Chondrocyte (in vitro differentiated cells): ENCODE results near the gene SNED1. TPM values are rescaled to one million over a fixed set of nuclear protein-coding genes. Genes with fewer than 3 reads are reported as not detected.

Experiments
- DNase-seq: peaks from one replicate; pipeline ENCODE4 v3.0.0; 2021; ENCODE audit warnings: mixed read lengths, low spot score
- H3K27ac Mint-ChIP-seq: one replicate; pipeline ENCODE4 v1.8.0; 2021; ENCODE audit warnings: mild to moderate bottlenecking, moderate library complexity, mixed read lengths; ENCODE audit not compliant: unreplicated experiment
- H3K27me3 Mint-ChIP-seq: 2 replicates; pipeline ENCODE4 v1.8.0; 2021; ENCODE audit warnings: low read depth, mixed read lengths
- H3K36me3 Mint-ChIP-seq: 2 replicates; pipeline ENCODE4 v1.8.0; 2021; ENCODE audit warnings: low read depth, mixed read lengths
- H3K4me1 Mint-ChIP-seq: 2 replicates; pipeline ENCODE4 v1.8.0; 2021; ENCODE audit warnings: low read depth, mild to moderate bottlenecking, mixed read lengths
- H3K4me3 Mint-ChIP-seq: one replicate; pipeline ENCODE4 v1.8.0; 2021; ENCODE audit warnings: mild to moderate bottlenecking, moderate library complexity, mixed read lengths; ENCODE audit not compliant: unreplicated experiment
- H3K9me3 Mint-ChIP-seq: 2 replicates; pipeline ENCODE4 v1.8.0; 2021; ENCODE audit warnings: low read depth, mixed read lengths
- total RNA-seq: library from RNA; stranded (reverse); gene quantifications from 3 replicates; pipeline ENCODE4 v1.2.1, GENCODE V29; 2021
- TF ChIP-seq, protein P1 (sequence below): fragments of 200-600 bp; sonication (generic); IDR thresholded peaks from 2 replicates; pipeline ENCODE4 v1.5.0; 2021; ENCODE audit warnings: antibody characterized with exemption, mild to moderate bottlenecking, moderate library complexity

The SNED1 gene
- total RNA-seq, 1 donor from 2014 or later = 1.9 TPM

DNA sequence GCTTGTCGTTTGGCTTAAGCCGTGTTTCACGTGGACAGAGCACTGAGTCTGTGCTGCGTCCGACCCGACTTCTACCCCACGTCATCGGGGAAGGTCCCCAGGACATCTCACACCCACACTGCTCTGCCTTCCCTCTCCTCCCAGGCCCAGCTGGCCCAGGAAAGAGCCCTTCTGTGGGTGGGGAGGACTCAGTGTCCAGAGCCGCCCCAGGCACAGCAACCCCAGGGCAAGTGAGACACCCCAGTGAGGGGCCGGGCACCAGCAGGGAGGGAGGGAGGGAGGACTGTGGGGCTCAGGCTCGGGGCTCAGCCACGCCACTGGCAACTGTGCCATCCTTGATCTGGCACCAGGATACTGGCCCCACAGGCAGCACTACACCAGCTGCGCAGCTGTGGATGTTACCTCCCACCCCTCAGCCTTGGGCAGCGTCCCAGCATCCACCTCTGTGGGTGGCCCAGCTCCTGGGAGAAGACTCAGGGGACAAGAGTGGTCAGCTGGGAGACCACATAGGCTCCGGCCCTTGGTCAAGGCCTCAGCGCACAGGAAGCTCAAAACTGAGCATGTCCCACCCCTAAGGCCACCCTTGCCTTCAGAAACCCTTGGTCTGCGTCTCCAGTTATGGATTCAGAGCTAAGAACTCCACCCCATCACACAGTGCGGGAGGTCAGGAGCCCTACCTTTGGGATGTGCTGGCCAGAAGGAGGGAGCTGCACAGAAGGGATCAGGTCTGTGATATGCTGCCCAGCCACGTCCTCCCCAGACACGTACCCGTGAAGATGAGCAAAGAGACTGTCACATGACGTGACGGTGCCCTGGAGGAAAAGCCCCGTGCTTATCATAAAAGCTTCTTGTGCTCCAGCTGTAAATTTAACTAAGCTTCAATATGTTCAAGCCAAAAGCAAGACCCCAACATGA is 139.1 kb downstream of the SNED1 start:
- TF ChIP-seq, protein P1, sequence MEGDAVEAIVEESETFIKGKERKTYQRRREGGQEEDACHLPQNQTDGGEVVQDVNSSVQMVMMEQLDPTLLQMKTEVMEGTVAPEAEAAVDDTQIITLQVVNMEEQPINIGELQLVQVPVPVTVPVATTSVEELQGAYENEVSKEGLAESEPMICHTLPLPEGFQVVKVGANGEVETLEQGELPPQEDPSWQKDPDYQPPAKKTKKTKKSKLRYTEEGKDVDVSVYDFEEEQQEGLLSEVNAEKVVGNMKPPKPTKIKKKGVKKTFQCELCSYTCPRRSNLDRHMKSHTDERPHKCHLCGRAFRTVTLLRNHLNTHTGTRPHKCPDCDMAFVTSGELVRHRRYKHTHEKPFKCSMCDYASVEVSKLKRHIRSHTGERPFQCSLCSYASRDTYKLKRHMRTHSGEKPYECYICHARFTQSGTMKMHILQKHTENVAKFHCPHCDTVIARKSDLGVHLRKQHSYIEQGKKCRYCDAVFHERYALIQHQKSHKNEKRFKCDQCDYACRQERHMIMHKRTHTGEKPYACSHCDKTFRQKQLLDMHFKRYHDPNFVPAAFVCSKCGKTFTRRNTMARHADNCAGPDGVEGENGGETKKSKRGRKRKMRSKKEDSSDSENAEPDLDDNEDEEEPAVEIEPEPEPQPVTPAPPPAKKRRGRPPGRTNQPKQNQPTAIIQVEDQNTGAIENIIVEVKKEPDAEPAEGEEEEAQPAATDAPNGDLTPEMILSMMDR = no peak
- DNase-seq = peak; percentile 69
- H3K27ac Mint-ChIP-seq = no peak overlapping the region
- H3K4me3 Mint-ChIP-seq = no peak overlapping the region
- no peaks in the 10 kb centered on the region for H3K9me3 Mint-ChIP-seq
- H3K27me3 Mint-ChIP-seq = no peaks in the 10 kb centered on the region
- H3K4me1 Mint-ChIP-seq = peaks cover 2% of the 10 kb centered on the region
- peaks cover 3% of the 10 kb centered on the region for H3K36me3 Mint-ChIP-seq

DNA sequence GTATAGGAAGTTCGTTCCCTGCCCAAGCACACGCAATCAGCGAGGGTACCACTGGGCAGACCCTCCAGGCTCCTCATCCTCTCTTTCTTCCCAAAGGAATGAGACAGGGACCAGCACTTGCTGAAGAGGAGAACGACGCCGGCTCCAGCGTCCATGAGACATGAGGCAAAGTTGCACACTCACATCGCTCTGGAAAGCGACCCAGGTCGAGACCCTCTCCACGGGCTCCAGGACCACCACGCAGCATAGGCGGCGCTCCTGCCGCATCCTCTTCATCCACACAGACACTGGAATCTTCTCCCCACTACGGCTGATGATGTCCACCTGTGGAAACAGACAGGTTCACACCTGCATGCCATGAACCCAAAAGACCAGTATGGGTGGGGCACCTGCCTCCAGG is 140.1 kb downstream of the SNED1 start:
- no peak overlapping the region for H3K4me3 Mint-ChIP-seq
- H3K4me1 Mint-ChIP-seq = peaks cover 2% of the 10 kb centered on the region
- TF ChIP-seq, protein P1 = no peak
- H3K27me3 Mint-ChIP-seq = no peaks in the 10 kb centered on the region
- H3K9me3 Mint-ChIP-seq = no peaks in the 10 kb centered on the region
- peak; percentile 56 for DNase-seq
- peaks cover 3% of the 10 kb centered on the region for H3K36me3 Mint-ChIP-seq
- no peak overlapping the region for H3K27ac Mint-ChIP-seq

DNA sequence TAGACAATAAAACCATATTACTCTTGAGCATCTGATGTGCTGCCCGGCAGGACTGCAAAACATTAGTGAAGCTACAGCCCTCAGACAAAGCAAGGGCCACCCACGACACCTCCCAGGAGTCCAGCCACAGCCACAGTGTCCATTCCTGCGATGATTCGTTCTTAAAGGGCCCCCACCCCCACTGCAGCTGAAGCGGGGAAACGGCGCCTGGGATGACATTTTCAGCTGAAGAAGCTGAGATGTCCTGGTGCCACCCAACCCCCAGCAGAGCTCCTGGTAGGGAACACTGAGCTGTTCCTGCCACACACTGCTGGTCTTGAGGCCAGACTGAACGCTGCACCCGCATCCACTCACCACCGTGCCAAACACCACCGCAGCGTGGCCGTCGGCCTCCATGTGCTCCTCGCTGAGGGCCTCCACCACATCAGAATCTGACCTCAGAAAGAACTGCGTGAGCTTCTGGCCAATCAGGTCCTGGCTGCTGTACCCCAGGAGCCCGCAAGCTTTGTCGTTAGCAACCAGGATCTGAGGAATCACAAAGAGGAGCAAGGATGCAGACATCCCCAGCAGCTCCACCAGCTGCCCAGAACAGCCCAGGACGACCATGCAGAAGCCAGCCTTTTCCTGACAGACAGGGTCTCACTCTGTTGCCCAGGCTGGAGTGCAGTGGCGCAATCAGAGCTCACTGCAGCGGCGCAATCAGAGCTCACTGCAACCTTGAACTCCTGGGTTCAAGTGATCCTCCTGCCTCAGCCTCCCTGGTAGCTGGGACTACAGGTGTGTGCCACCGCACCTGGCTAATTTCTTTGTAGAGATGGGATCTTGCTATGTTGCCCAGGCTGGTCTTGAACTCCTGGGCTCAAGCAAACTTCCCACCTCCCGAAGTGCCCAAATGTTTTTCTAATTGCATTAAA is 141.4 kb downstream of the SNED1 start:
- Mint-ChIP-seq H3K4me1 (peaks cover 2% of the 10 kb centered on the region), H3K36me3 (peaks cover 3% of the 10 kb centered on the region), H3K9me3 (no peaks in the 10 kb centered on the region), H3K4me3 (no peak overlapping the region), H3K27me3 (no peaks in the 10 kb centered on the region), H3K27ac (no peak overlapping the region)
- peak; percentile 38 for DNase-seq
- TF ChIP-seq, protein P1 = no peak

DNA sequence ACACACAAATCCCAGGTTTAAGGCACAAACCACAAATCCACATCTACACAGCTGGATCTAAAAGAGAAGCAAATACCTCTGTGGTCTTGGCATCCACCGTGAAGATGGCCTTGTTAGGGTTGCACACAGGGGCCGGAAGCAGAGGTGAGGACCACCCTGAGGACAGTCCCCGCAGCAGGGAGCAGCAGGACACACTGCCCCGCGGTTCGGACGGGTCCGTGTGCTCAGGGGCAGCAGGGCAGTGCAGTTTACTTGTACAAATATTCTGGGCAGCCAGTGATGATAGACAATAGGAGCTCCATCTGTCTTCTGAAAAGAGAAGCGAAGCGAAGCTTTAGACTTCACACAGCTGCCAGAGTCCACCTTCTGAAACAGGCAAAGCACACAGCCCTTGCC is 142.0 kb downstream of the SNED1 start:
- Mint-ChIP-seq H3K9me3 (no peaks in the 10 kb centered on the region), H3K27me3 (no peaks in the 10 kb centered on the region), H3K27ac (no peak overlapping the region), H3K4me1 (peaks cover 2% of the 10 kb centered on the region), H3K36me3 (peaks cover 3% of the 10 kb centered on the region), H3K4me3 (no peak overlapping the region)
- DNase-seq = peak; percentile 53
- TF ChIP-seq, protein P1 = no peak

DNA sequence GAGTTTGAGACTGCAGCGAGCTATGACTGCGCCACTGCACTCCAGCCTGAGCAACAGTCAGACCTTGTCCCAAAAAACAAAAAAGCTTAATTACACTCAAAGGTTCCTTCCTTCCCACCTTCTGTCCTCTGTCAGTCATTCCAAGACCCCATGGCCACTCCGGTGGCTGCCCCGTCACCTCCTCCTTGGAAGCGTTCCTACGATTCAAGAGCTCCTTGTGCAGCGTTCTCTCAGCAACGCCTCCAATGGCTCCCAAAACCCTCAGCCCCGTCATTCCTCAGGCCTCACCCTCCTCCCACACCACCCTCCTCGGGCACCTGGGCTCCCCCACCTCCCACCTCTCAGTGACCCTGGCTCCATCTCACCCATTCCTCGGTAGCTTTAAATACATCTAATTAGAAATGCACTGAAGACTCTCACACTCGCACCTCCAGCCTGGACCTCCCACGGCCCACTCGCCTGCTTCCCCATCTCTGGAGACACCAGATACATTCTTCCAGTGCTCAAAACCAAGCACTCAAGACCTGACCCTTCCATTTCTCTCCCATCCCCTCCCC is 142.9 kb downstream of the SNED1 start:
- Mint-ChIP-seq H3K9me3 (no peaks in the 10 kb centered on the region), H3K4me3 (no peak overlapping the region), H3K27ac (no peak overlapping the region), H3K36me3 (peaks cover under 1% of the 10 kb centered on the region), H3K27me3 (no peaks in the 10 kb centered on the region), H3K4me1 (peaks cover 2% of the 10 kb centered on the region)
- peak; percentile 70 for DNase-seq
- TF ChIP-seq, protein P1 = no peak
